ENCODE data around the gene EFHC2. TPM values are rescaled to one million over a fixed set of nuclear protein-coding genes. Genes with fewer than 3 reads are reported as not detected.

EFHC2 gene
- total RNA-seq, 1 donor from 2014 or later = 0.77 TPM

DNA sequence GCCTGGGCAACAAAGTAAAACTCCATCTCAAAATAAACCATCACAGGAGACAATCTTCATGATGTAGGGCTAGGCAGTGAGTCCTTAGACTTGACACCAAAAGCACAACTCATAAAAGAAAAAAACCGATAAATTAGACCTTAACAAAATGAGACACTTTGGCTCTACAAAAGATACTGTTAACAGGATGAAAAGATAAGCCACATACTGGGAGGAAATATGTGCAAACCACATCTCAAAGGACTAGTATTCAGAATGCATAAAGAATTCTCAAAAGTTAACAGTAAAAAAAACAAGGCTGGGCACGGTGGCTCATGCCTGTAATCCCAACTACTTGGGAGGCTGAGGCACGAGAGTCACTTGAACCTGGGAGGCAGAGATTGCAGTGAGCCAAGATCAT is 13.2 kb downstream of the EFHC2 start:
- no peaks in the 10 kb centered on the region for H3K27me3 Mint-ChIP-seq (ENCODE audit: low read depth)
- H3K4me1 Mint-ChIP-seq = no peaks in the 10 kb centered on the region
- no peak overlapping the region for H3K27ac Mint-ChIP-seq (ENCODE audit: unreplicated experiment)
- peaks cover 4% of the 10 kb centered on the region for H3K9me3 Mint-ChIP-seq
- no peak for DNase-seq (ENCODE audit: low read depth, low spot score)
- TF ChIP-seq, protein P1, sequence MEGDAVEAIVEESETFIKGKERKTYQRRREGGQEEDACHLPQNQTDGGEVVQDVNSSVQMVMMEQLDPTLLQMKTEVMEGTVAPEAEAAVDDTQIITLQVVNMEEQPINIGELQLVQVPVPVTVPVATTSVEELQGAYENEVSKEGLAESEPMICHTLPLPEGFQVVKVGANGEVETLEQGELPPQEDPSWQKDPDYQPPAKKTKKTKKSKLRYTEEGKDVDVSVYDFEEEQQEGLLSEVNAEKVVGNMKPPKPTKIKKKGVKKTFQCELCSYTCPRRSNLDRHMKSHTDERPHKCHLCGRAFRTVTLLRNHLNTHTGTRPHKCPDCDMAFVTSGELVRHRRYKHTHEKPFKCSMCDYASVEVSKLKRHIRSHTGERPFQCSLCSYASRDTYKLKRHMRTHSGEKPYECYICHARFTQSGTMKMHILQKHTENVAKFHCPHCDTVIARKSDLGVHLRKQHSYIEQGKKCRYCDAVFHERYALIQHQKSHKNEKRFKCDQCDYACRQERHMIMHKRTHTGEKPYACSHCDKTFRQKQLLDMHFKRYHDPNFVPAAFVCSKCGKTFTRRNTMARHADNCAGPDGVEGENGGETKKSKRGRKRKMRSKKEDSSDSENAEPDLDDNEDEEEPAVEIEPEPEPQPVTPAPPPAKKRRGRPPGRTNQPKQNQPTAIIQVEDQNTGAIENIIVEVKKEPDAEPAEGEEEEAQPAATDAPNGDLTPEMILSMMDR (conservative IDR thresholded peaks at IDR 0.05) = no peak
- H3K36me3 Mint-ChIP-seq (ENCODE audit: low read depth) = no peaks in the 10 kb centered on the region
- no peak overlapping the region for H3K4me3 Mint-ChIP-seq

DNA sequence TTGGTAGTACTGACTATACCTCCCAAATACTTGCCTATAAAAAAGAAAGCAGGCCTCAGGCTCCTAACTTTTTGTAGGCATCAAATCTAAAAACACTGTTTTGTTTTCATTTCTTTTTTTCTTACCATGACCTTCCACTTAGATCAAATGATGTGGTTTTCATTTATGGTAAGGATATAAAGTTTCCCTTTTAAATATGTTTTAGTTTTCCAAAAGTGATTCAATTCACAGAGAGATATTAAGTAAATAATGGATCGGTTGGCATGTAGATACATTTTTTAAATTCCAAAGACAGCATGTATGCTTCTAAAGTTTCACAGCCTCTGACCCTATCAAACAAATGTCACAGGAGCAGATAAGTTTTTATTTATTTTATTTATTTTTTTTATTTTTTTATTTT is 23.9 kb downstream of the EFHC2 start:
- Mint-ChIP-seq H3K9me3 (peaks cover 29% of the 10 kb centered on the region), H3K27ac (ENCODE audit: unreplicated experiment) (no peak overlapping the region), H3K4me3 (no peak overlapping the region), H3K27me3 (ENCODE audit: low read depth) (no peaks in the 10 kb centered on the region), H3K4me1 (no peaks in the 10 kb centered on the region), H3K36me3 (ENCODE audit: low read depth) (peaks cover 9% of the 10 kb centered on the region)
- TF ChIP-seq, protein P1 (conservative IDR thresholded peaks at IDR 0.05) = no peak
- DNase-seq (ENCODE audit: low read depth, low spot score) = no peak

DNA sequence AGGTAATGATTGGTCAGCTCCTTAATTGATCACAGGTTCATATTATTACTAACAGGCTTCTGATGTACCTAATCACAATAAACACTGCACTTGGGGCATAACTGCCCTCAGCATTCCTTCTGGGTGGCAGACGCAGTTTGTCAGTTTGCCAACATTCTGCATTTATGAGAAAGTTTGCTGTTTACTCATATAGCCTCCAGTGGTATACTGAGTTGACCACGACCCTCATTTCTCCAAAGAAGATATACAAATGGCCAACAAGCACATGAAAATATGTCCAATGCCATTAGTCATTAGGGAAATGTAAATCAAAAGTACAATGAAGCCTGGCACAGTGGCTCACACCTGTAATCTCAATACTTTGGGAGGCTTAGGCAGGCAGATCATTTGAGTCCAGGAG is 26.3 kb downstream of the EFHC2 start:
- DNase-seq (ENCODE audit: low read depth, low spot score) = no peak
- H3K4me3 Mint-ChIP-seq = no peak overlapping the region
- H3K27me3 Mint-ChIP-seq (ENCODE audit: low read depth) = no peaks in the 10 kb centered on the region
- TF ChIP-seq, protein P1 (conservative IDR thresholded peaks at IDR 0.05) = no peak
- H3K9me3 Mint-ChIP-seq = peaks cover 22% of the 10 kb centered on the region
- no peak overlapping the region for H3K27ac Mint-ChIP-seq (ENCODE audit: unreplicated experiment)
- H3K36me3 Mint-ChIP-seq (ENCODE audit: low read depth) = peaks cover 5% of the 10 kb centered on the region
- H3K4me1 Mint-ChIP-seq = no peaks in the 10 kb centered on the region

DNA sequence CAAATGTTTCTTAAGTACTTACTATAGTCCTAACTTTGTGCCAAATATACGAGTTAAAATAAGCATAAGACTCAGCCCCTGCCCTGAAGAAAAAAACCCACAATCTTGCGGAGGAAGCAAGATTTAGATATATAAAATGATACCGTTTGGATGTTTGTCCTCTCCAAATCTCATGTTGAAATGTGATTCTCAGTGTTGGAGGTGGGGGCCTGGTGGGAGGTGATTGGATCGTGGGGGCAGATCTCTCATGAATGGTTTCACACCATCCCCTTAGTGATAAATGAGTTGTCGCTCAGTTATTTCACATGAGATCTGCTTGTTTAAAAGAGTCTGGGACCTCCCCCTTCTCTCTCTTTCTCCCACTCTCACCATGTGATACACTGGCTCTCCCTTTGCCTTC is 28.7 kb downstream of the EFHC2 start:
- Mint-ChIP-seq H3K36me3 (ENCODE audit: low read depth) (peaks cover 5% of the 10 kb centered on the region), H3K4me3 (no peak overlapping the region), H3K9me3 (peaks cover 16% of the 10 kb centered on the region), H3K4me1 (no peaks in the 10 kb centered on the region), H3K27me3 (ENCODE audit: low read depth) (no peaks in the 10 kb centered on the region), H3K27ac (ENCODE audit: unreplicated experiment) (no peak overlapping the region)
- TF ChIP-seq, protein P1 (conservative IDR thresholded peaks at IDR 0.05) = no peak
- no peak for DNase-seq (ENCODE audit: low read depth, low spot score)

DNA sequence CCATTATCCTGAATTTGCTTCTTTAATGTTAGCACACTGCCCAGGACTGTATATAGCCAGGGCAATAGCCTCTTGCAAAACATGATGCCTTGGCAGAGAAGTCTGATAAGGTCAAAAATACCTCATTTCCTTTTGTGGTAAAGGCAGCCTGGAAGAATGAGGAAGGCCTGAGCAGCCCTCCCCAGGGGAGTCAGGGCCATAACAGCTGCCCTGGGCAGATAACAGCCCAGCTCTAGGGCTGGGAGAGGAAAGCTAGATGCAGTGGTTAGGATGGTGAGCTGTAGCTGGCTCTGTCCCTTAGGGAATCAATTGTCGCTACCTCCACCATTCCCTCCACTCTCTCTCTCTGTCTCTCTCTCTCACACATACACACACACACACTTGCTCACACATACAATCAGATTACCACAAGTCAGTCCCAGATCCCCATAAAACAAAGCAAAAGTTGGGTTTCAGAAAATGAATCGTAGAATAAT is 29.2 kb downstream of the EFHC2 start:
- TF ChIP-seq, protein P1 (conservative IDR thresholded peaks at IDR 0.05) = no peak

DNA sequence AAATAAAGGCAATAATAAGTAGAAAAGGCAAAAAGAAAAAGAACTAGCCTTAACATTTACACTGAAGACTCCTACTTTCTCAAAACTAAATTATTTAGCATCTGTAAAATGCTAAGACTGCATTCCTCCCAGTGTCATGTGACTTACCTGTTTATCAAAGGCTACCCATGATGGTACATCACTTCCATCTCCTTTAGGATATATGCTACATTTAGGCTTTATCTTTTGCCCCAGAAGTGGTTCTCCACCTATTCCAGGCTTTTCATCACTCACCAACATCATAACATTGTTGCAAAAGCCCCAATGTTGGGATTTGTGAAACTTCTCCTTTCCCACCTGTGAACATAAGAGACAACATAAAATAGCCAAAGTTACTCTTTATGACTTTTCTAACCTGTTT is 31.1 kb downstream of the EFHC2 start:
- Mint-ChIP-seq H3K9me3 (peaks cover 9% of the 10 kb centered on the region), H3K4me3 (no peak overlapping the region), H3K27me3 (ENCODE audit: low read depth) (no peaks in the 10 kb centered on the region), H3K4me1 (no peaks in the 10 kb centered on the region), H3K27ac (ENCODE audit: unreplicated experiment) (no peak overlapping the region), H3K36me3 (ENCODE audit: low read depth) (peaks cover 3% of the 10 kb centered on the region)
- TF ChIP-seq, protein P1 (conservative IDR thresholded peaks at IDR 0.05) = no peak
- no peak for DNase-seq (ENCODE audit: low read depth, low spot score)

More for the DNA sequence above, 29.2 kb downstream of the EFHC2 start:
- Mint-ChIP-seq H3K36me3 (ENCODE audit: low read depth) (peaks cover 5% of the 10 kb centered on the region), H3K9me3 (peaks cover 16% of the 10 kb centered on the region), H3K4me3 (no peak overlapping the region), H3K27ac (ENCODE audit: unreplicated experiment) (no peak overlapping the region), H3K4me1 (no peaks in the 10 kb centered on the region), H3K27me3 (ENCODE audit: low read depth) (no peaks in the 10 kb centered on the region)
- no peak for DNase-seq (ENCODE audit: low read depth, low spot score)
